A673 (cell line): Measurements from ENCODE around the gene AREL1. TPM values are rescaled to one million over a fixed set of nuclear protein-coding genes. Genes with fewer than 3 reads are reported as not detected.

Source experiments
- BruUV-seq: library from RNA; stranded (reverse); fragments of 400-500 nt; replicated peaks from 2 replicates; lab custom pipeline; 2021; lab: Mats Ljungman, UMichigan
- CTCF ChIA-PET: fragments of 300-600 bp; sonication (Branson Sonifier 250); formaldehyde crosslinking; loops from one replicate; lab custom pipeline; 2022; ENCODE audit warnings: antibody characterized with exemption; lab: Charles Lee
- POLR2A ChIA-PET: fragments of 300-600 bp; sonication (Branson Sonifier 250); formaldehyde crosslinking; loops from one replicate; lab custom pipeline; 2022; ENCODE audit warnings: antibody characterized with exemption; ENCODE audit not compliant: low non-redundant PET; lab: Charles Lee
- DNase-seq: peaks from one replicate; pipeline ENCODE4 v3.0.0-alpha.2; 2015; ENCODE audit warnings: low spot score
- H3K27ac ChIP-seq: fragments of 200-600 bp; sonication (generic); 2 replicates; pipeline ENCODE4 v1.5.1; 2016; ENCODE audit warnings: mixed run types, low read depth, mild to moderate bottlenecking, mixed read lengths, antibody characterized with exemption, low read length; ENCODE audit not compliant: poor library complexity, severe bottlenecking
- H3K27me3 ChIP-seq: fragments of 200-600 bp; sonication (generic); replicated peaks from 2 replicates; pipeline ENCODE4 v1.6.1; 2017; ENCODE audit warnings: mixed run types, low read depth, mild to moderate bottlenecking, mixed read lengths, antibody characterized with exemption, low read length; ENCODE audit not compliant: insufficient read depth, poor library complexity
- H3K36me3 ChIP-seq: fragments of 200-600 bp; sonication (generic); 2 replicates; pipeline ENCODE4 v1.6.1; 2016; ENCODE audit warnings: mixed run types, mild to moderate bottlenecking, mixed read lengths, antibody characterized with exemption, low read length; ENCODE audit not compliant: insufficient read depth, poor library complexity, severe bottlenecking
- H3K4me1 ChIP-seq: fragments of 200-600 bp; sonication (generic); 2 replicates; pipeline ENCODE4 v1.6.1; 2017; ENCODE audit warnings: mixed run types, mild to moderate bottlenecking, mixed read lengths, antibody characterized with exemption, low read length; ENCODE audit not compliant: insufficient read depth, poor library complexity, severe bottlenecking
- H3K4me3 ChIP-seq: fragments of 200-600 bp; sonication (generic); 2 replicates; pipeline ENCODE4 v1.5.1; 2016; ENCODE audit warnings: low read depth, mixed run types, mild to moderate bottlenecking, mixed read lengths, low read length; ENCODE audit not compliant: poor library complexity, severe bottlenecking
- H3K9me3 ChIP-seq: fragments of 200-600 bp; sonication (generic); 2 replicates; pipeline ENCODE4 v1.6.1; 2016; ENCODE audit warnings: mixed run types, low read depth, mild to moderate bottlenecking, mixed read lengths, antibody characterized with exemption, low read length; ENCODE audit not compliant: poor library complexity, severe bottlenecking
- EZH2 ChIP-seq: fragments of 200-600 bp; sonication (generic); IDR thresholded peaks from 2 replicates; pipeline ENCODE4 v1.6.1; 2017; ENCODE audit warnings: borderline replicate concordance, low read depth, mild to moderate bottlenecking, mixed read lengths, antibody characterized with exemption, low read length; ENCODE audit not compliant: poor library complexity, severe bottlenecking
- intact Hi-C: fragments of 100-400 bp; cut with micrococcal nuclease; formaldehyde crosslinking; loops from one replicate; pipeline ENCODE4 v1.10.0; 2022; ENCODE audit not compliant: unreplicated experiment
- total RNA-seq: library from RNA; stranded (reverse); gene quantifications from 2 replicates; pipeline ENCODE4 v1.2.3, GENCODE V29; 2021
- TF ChIP-seq, protein P1 (sequence below): fragments of 300-800, 200-600 bp; sonication (generic); conservative IDR thresholded peaks from 2 replicates; pipeline ENCODE4 v1.5.1; 2017; ENCODE audit warnings: low read depth, mild to moderate bottlenecking, antibody characterized with exemption, low read length, moderate library complexity, mixed read lengths

Gene AREL1
- total RNA-seq, 1 experiment from 2014 or later = 48.7 TPM

DNA sequence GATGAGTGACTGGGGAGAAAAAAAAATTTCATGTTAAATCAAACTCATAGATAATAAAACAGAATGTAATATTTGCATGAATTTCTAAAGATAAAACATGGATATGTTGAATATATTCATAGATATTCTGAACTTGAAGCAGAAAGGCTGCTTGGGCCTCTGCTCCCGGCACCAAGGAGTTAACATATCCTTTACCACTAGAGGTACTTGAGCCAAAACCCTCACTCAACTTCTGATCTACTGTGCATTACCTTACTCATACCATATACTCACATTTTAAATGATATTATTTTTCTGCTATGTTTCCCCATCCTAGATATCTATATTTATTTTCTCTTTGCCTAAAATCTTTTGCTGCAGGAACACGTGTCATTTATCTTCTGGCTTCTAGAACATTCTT lies 14.9 kb downstream of the AREL1 start:
- H3K4me3 ChIP-seq = no peak overlapping the region
- H3K9me3 ChIP-seq = no peaks in the 10 kb centered on the region
- no peak for DNase-seq
- no TSS peak for BruUV-seq
- ChIA-PET CTCF (no interaction called here), POLR2A (no interaction called here)
- TF ChIP-seq, protein P1, sequence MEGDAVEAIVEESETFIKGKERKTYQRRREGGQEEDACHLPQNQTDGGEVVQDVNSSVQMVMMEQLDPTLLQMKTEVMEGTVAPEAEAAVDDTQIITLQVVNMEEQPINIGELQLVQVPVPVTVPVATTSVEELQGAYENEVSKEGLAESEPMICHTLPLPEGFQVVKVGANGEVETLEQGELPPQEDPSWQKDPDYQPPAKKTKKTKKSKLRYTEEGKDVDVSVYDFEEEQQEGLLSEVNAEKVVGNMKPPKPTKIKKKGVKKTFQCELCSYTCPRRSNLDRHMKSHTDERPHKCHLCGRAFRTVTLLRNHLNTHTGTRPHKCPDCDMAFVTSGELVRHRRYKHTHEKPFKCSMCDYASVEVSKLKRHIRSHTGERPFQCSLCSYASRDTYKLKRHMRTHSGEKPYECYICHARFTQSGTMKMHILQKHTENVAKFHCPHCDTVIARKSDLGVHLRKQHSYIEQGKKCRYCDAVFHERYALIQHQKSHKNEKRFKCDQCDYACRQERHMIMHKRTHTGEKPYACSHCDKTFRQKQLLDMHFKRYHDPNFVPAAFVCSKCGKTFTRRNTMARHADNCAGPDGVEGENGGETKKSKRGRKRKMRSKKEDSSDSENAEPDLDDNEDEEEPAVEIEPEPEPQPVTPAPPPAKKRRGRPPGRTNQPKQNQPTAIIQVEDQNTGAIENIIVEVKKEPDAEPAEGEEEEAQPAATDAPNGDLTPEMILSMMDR = no peak
- no peak for TF ChIP-seq EZH2
- no peak overlapping the region for H3K27ac ChIP-seq
- no peaks in the 10 kb centered on the region for H3K4me1 ChIP-seq
- H3K27me3 ChIP-seq = no peaks in the 10 kb centered on the region
- intact Hi-C loops = no loop called here
- H3K36me3 ChIP-seq = no peaks in the 10 kb centered on the region

- no peak for DNase-seq
- no peaks in the 10 kb centered on the region for H3K9me3 ChIP-seq
- no peaks in the 10 kb centered on the region for H3K27me3 ChIP-seq
- H3K36me3 ChIP-seq = no peaks in the 10 kb centered on the region
- H3K27ac ChIP-seq = no peak overlapping the region
- H3K4me1 ChIP-seq = no peaks in the 10 kb centered on the region
- ChIA-PET CTCF (no interaction called here), POLR2A (no interaction called here)
- no TSS peak for BruUV-seq
- no peak for TF ChIP-seq EZH2
- TF ChIP-seq, protein P1 = no peak
- intact Hi-C loops = no loop called here
- no peak overlapping the region for H3K4me3 ChIP-seq
Observed at GRCh38 chr14:74697543-74697942, 15.3 kb downstream of the AREL1 start.

- no peaks in the 10 kb centered on the region for H3K36me3 ChIP-seq
- DNase-seq = no peak
- intact Hi-C loops = no loop called here
- CTCF ChIA-PET = no interaction called here
- no peak overlapping the region for H3K27ac ChIP-seq
- POLR2A ChIA-PET = no interaction called here
- H3K9me3 ChIP-seq = no peaks in the 10 kb centered on the region
- H3K4me3 ChIP-seq = no peak overlapping the region
- TF ChIP-seq, protein P1 = no peak
- no peak for TF ChIP-seq EZH2
- no TSS peak for BruUV-seq
- no peaks in the 10 kb centered on the region for H3K4me1 ChIP-seq
- no peaks in the 10 kb centered on the region for H3K27me3 ChIP-seq
Observed at GRCh38 chr14:74697011-74697410, 15.9 kb downstream of the AREL1 start.
